ENCODE measurements around the gene SVIL.

The SVIL gene

DNA sequence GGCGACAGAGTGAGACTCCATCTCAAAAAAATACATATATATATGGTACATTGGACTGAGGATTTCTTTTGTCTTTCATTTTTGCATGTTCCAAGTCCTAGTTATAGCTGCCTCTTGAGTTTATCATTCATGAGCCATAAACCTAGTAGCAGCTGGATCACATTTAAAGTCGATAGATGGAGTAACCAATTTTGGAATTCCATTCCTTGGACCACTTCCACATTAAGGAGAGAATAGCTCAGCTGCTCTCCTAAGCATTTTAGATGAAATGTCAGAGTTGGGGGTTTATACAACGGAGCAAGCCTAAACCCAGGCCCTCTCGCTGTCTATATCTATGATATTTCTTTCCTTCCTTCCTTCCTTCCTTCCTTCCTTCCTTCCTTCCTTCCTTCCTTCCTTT is 204.7 kb downstream of the SVIL start:
- Histone ChIP-seq H3K4me3 (ENCODE audit: low read length, poor library complexity, severe bottlenecking) (no peak overlapping the region), H3K9ac (ENCODE audit: low read depth, low read length, poor library complexity, severe bottlenecking) (no peak overlapping the region), H3K4me1 (ENCODE audit: insufficient read depth, low read length, poor library complexity, severe bottlenecking) (no peaks in the 10 kb centered on the region)

DNA sequence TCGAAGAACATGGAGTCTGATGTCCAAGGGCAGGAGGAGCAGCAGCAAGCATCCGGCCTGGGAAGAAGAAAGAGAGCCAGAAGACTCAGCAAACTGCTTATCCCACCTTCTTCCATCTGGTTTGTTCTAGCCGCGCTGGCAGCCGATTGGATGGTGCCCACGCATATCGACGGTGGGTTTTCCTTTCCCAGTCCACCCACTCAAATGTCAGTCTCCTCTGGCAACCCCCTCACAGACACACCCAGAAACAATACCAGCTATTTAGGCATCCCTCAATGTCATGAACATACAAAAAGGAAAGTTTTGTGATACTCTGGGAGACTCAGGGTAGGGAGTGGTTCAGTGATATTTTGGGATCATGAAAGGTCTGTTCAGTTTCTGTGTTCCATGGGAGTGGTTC is 206.3 kb downstream of the SVIL start:
- Histone ChIP-seq H3K9ac (ENCODE audit: low read depth, low read length, poor library complexity, severe bottlenecking) (no peak overlapping the region), H3K4me3 (ENCODE audit: low read length, poor library complexity, severe bottlenecking) (no peak overlapping the region), H3K79me2 (ENCODE audit: insufficient read depth, low read length) (0 out of 2 replicates have a peak, but pooled peaks cover 5% of the 10 kb centered on the region), H3K36me3 (ENCODE audit: insufficient read depth, low read length) (peaks cover 12% of the 10 kb centered on the region; the same call in 1 of the 2 replicates), H2AFZ (ENCODE audit: low read length) (no peak overlapping the region), H3K4me2 (ENCODE audit: low read depth, low read length, poor library complexity, severe bottlenecking) (no peak overlapping the region), H3K4me1 (ENCODE audit: insufficient read depth, low read length, poor library complexity, severe bottlenecking) (no peaks in the 10 kb centered on the region), H3K27me3 (ENCODE audit: insufficient read depth, low read length, poor library complexity, severe bottlenecking) (no peaks in the 10 kb centered on the region), H3F3A (ENCODE audit: low read depth) (no peaks in the 10 kb centered on the region), H3K9me3 (ENCODE audit: insufficient read depth, low read depth, low read length) (no peaks in the 10 kb centered on the region), H4K20me1 (ENCODE audit: insufficient read depth, low read length, poor library complexity, severe bottlenecking) (no peaks in the 10 kb centered on the region), H3K9me2 (replicated peaks; ENCODE audit: low read depth, low read length) (no peaks in the 10 kb centered on the region)
- TF ChIP-seq, protein P1, sequence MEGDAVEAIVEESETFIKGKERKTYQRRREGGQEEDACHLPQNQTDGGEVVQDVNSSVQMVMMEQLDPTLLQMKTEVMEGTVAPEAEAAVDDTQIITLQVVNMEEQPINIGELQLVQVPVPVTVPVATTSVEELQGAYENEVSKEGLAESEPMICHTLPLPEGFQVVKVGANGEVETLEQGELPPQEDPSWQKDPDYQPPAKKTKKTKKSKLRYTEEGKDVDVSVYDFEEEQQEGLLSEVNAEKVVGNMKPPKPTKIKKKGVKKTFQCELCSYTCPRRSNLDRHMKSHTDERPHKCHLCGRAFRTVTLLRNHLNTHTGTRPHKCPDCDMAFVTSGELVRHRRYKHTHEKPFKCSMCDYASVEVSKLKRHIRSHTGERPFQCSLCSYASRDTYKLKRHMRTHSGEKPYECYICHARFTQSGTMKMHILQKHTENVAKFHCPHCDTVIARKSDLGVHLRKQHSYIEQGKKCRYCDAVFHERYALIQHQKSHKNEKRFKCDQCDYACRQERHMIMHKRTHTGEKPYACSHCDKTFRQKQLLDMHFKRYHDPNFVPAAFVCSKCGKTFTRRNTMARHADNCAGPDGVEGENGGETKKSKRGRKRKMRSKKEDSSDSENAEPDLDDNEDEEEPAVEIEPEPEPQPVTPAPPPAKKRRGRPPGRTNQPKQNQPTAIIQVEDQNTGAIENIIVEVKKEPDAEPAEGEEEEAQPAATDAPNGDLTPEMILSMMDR (conservative IDR thresholded peaks at IDR 0.05; ENCODE audit: low read length), result no peak
- no peak for TF ChIP-seq EZH2phosphoT487 (IDR thresholded peaks at IDR 0.05; ENCODE audit: borderline replicate concordance)

More for the DNA sequence above, 204.7 kb downstream of the SVIL start:
- H3K9me2 ChIP-seq (replicated peaks; ENCODE audit: low read depth, low read length), result no peaks in the 10 kb centered on the region
- no peaks in the 10 kb centered on the region for H3K9me3 ChIP-seq (ENCODE audit: insufficient read depth, low read depth, low read length)
- H3K36me3 ChIP-seq (ENCODE audit: insufficient read depth, low read length), result peaks cover 4% of the 10 kb centered on the region; the same call in 1 of the 2 replicates
- H3K4me2 ChIP-seq (ENCODE audit: low read depth, low read length, poor library complexity, severe bottlenecking), result no peak overlapping the region
- H3K79me2 ChIP-seq (ENCODE audit: insufficient read depth, low read length), result no peaks in the 10 kb centered on the region
- H3K27me3 ChIP-seq (ENCODE audit: insufficient read depth, low read length, poor library complexity, severe bottlenecking), result no peaks in the 10 kb centered on the region
- no peak for TF ChIP-seq EZH2phosphoT487 (IDR thresholded peaks at IDR 0.05; ENCODE audit: borderline replicate concordance)
- TF ChIP-seq, protein P1 (conservative IDR thresholded peaks at IDR 0.05; ENCODE audit: low read length), result no peak
- no peaks in the 10 kb centered on the region for H3F3A ChIP-seq (ENCODE audit: low read depth)
- no peak overlapping the region for H2AFZ ChIP-seq (ENCODE audit: low read length)
- H4K20me1 ChIP-seq (ENCODE audit: insufficient read depth, low read length, poor library complexity, severe bottlenecking), result no peaks in the 10 kb centered on the region

GRCh38 chr10:29427667-29428066 is 207.1 kb downstream of the SVIL start:
- TF ChIP-seq, protein P1 (conservative IDR thresholded peaks at IDR 0.05; ENCODE audit: low read length), result no peak
- TF ChIP-seq EZH2phosphoT487 (IDR thresholded peaks at IDR 0.05; ENCODE audit: borderline replicate concordance), result no peak
- Histone ChIP-seq H3K9me2 (replicated peaks; ENCODE audit: low read depth, low read length) (no peaks in the 10 kb centered on the region), H3K4me2 (ENCODE audit: low read depth, low read length, poor library complexity, severe bottlenecking) (no peak overlapping the region), H3F3A (ENCODE audit: low read depth) (no peaks in the 10 kb centered on the region), H3K9ac (ENCODE audit: low read depth, low read length, poor library complexity, severe bottlenecking) (no peak overlapping the region), H3K36me3 (ENCODE audit: insufficient read depth, low read length) (peaks cover 15% of the 10 kb centered on the region; the same call in 1 of the 2 replicates), H4K20me1 (ENCODE audit: insufficient read depth, low read length, poor library complexity, severe bottlenecking) (no peaks in the 10 kb centered on the region), H3K79me2 (ENCODE audit: insufficient read depth, low read length) (0 out of 2 replicates have a peak, but pooled peaks cover 5% of the 10 kb centered on the region), H3K9me3 (ENCODE audit: insufficient read depth, low read depth, low read length) (no peaks in the 10 kb centered on the region), H3K4me3 (ENCODE audit: low read length, poor library complexity, severe bottlenecking) (no peak overlapping the region), H3K27me3 (ENCODE audit: insufficient read depth, low read length, poor library complexity, severe bottlenecking) (no peaks in the 10 kb centered on the region), H3K4me1 (ENCODE audit: insufficient read depth, low read length, poor library complexity, severe bottlenecking) (no peaks in the 10 kb centered on the region), H2AFZ (ENCODE audit: low read length) (no peak overlapping the region)
